MM.1S (cell line): ENCODE measurements around the gene KRT5.

Source experiments
- DNase-seq: peaks from one replicate; pipeline ENCODE4 v3.0.0-alpha.2; 2015
- H2AFZ ChIP-seq: fragments of 300-600 bp; sonication (generic); 2 replicates; pipeline ENCODE4 v1.6.0; 2016; ENCODE audit warnings: antibody characterized with exemption, low read length
- H3F3A ChIP-seq: fragments of 300-600 bp; sonication (generic); 2 replicates; pipeline ENCODE4 v1.6.1; 2016; ENCODE audit warnings: mild to moderate bottlenecking, antibody characterized with exemption, low read length, moderate library complexity, mixed read lengths; ENCODE audit not compliant: insufficient read depth
- H3K27ac ChIP-seq: fragments of 300-600 bp; sonication (generic); 2 replicates; pipeline ENCODE4 v1.5.1; 2016; ENCODE audit warnings: mild to moderate bottlenecking, low read length
- H3K27me3 ChIP-seq: fragments of 300-600 bp; sonication (generic); replicated peaks from 2 replicates; pipeline ENCODE4 v1.6.0; 2016; ENCODE audit warnings: low read length; ENCODE audit not compliant: insufficient read depth
- H3K36me3 ChIP-seq: fragments of 300-600 bp; sonication (generic); replicated peaks from 2 replicates; pipeline ENCODE4 v1.6.1; 2016; ENCODE audit warnings: mild to moderate bottlenecking, low read length, mixed read lengths; ENCODE audit not compliant: insufficient read depth
- H3K4me1 ChIP-seq: fragments of 300-600 bp; sonication (generic); 2 replicates; pipeline ENCODE4 v1.6.1; 2016; ENCODE audit warnings: low read length, mixed read lengths
- H3K4me2 ChIP-seq: fragments of 300-600 bp; sonication (generic); 2 replicates; pipeline ENCODE4 v1.6.0; 2016; ENCODE audit warnings: low read depth, low read length
- H3K4me3 ChIP-seq: fragments of 300-600 bp; sonication (generic); 2 replicates; pipeline ENCODE4 v1.5.1; 2016; ENCODE audit warnings: low read length, mixed read lengths
- H3K79me2 ChIP-seq: fragments of 300-600 bp; sonication (generic); 2 replicates; pipeline ENCODE4 v1.6.1; 2016; ENCODE audit warnings: mixed run types, low read length, mixed read lengths
- H3K9ac ChIP-seq: fragments of 300-600 bp; sonication (generic); 2 replicates; pipeline ENCODE4 v1.6.1; 2016; ENCODE audit warnings: low read length, mixed read lengths
- H3K9me2 ChIP-seq: fragments of 300-600 bp; sonication (generic); replicated peaks from 2 replicates; pipeline ENCODE4 v1.6.1; 2016; ENCODE audit warnings: mild to moderate bottlenecking, low read length, mixed read lengths; ENCODE audit not compliant: insufficient read depth
- H3K9me3 ChIP-seq: fragments of 300-600 bp; sonication (generic); replicated peaks from 2 replicates; pipeline ENCODE4 v1.6.1; 2016; ENCODE audit warnings: mild to moderate bottlenecking, low read length, mixed read lengths; ENCODE audit not compliant: insufficient read depth
- H4K20me1 ChIP-seq: fragments of 300-600 bp; sonication (generic); 2 replicates; pipeline ENCODE4 v1.6.1; 2016; ENCODE audit warnings: mild to moderate bottlenecking, low read length, moderate library complexity, mixed read lengths; ENCODE audit not compliant: insufficient read depth
- CTCF ChIP-seq: fragments of 300-600 bp; sonication (generic); IDR thresholded peaks from 2 replicates; pipeline ENCODE4 v1.5.1; 2016; ENCODE audit warnings: antibody characterized with exemption, low read length, mixed read lengths
- EZH2 ChIP-seq: fragments of 300-600 bp; sonication (generic); optimal IDR thresholded peaks from 2 replicates; pipeline ENCODE3; 2017; ENCODE audit warnings: low read depth, mild to moderate bottlenecking, antibody characterized with exemption, low read length, mixed read lengths
- EZH2phosphoT487 ChIP-seq: fragments of 300-600 bp; sonication (generic); IDR thresholded peaks from 2 replicates; pipeline ENCODE4 v1.6.1; 2018; ENCODE audit warnings: antibody characterized with exemption, low read length

KRT5 gene

GRCh38 chr12:52542157-52542556 lies 22.0 kb upstream of the KRT5 start:
- no peaks in the 10 kb centered on the region for H4K20me1 ChIP-seq
- H3K27ac ChIP-seq = no peak overlapping the region
- no peak overlapping the region for H3K4me3 ChIP-seq
- H3K9ac ChIP-seq = no peak overlapping the region
- no peaks in the 10 kb centered on the region for H3F3A ChIP-seq
- H3K4me1 ChIP-seq = no peaks in the 10 kb centered on the region
- H2AFZ ChIP-seq = no peak overlapping the region
- no peaks in the 10 kb centered on the region for H3K36me3 ChIP-seq
- peaks cover 44% of the 10 kb centered on the region for H3K27me3 ChIP-seq
- H3K4me2 ChIP-seq = no peak overlapping the region
- DNase-seq = no peak
- no peaks in the 10 kb centered on the region for H3K9me2 ChIP-seq
- no peaks in the 10 kb centered on the region for H3K79me2 ChIP-seq
- H3K9me3 ChIP-seq = no peaks in the 10 kb centered on the region
- no peak for TF ChIP-seq EZH2
- TF ChIP-seq CTCF = no peak
- no peak for TF ChIP-seq EZH2phosphoT487

- Histone ChIP-seq H3K27ac (no peak overlapping the region), H3K79me2 (no peaks in the 10 kb centered on the region), H3K36me3 (no peaks in the 10 kb centered on the region), H3K9me2 (no peaks in the 10 kb centered on the region), H3K9me3 (no peaks in the 10 kb centered on the region), H3F3A (no peaks in the 10 kb centered on the region), H3K4me3 (no peak overlapping the region), H3K9ac (no peak overlapping the region), H3K27me3 (peaks cover 40% of the 10 kb centered on the region), H4K20me1 (no peaks in the 10 kb centered on the region), H3K4me2 (no peak overlapping the region), H2AFZ (no peak overlapping the region), H3K4me1 (no peaks in the 10 kb centered on the region)
- no peak for DNase-seq
- no peak for TF ChIP-seq EZH2
- TF ChIP-seq CTCF = no peak
- TF ChIP-seq EZH2phosphoT487 = no peak
Observed at GRCh38 chr12:52541709-52542108, 21.5 kb upstream of the KRT5 start.

DNA sequence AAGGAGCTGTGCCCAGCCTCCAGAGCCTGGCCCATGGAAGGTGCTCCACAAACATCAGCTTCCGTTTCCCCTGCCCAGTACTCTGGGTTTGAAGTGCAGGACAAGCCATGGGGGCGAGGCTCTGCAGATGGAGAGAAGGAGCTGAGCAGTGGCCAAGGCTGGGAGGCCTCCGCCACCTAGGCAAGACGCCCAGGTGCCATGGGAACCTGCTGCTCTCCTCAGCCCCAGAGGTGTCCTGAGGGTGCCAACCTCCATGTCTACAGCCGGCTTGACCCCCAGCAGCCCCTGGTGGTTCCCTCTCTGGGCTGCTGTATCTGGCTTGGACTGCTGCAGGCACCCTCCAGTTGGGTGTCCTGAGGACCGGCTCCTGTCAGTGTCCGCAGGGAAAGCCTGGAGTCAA lies 20.3 kb upstream of the KRT5 start:
- no peaks in the 10 kb centered on the region for H3K36me3 ChIP-seq
- H3K4me1 ChIP-seq = no peaks in the 10 kb centered on the region
- no peak overlapping the region for H2AFZ ChIP-seq
- no peaks in the 10 kb centered on the region for H3F3A ChIP-seq
- H3K9ac ChIP-seq = no peak overlapping the region
- no peak overlapping the region for H3K4me2 ChIP-seq
- no peaks in the 10 kb centered on the region for H3K9me3 ChIP-seq
- peaks cover 29% of the 10 kb centered on the region for H3K27me3 ChIP-seq
- no peaks in the 10 kb centered on the region for H3K79me2 ChIP-seq
- H3K4me3 ChIP-seq = no peak overlapping the region
- no peaks in the 10 kb centered on the region for H3K9me2 ChIP-seq
- H3K27ac ChIP-seq = no peak overlapping the region
- no peak for DNase-seq
- TF ChIP-seq EZH2 (no peak), CTCF (no peak), EZH2phosphoT487 (no peak)
- H4K20me1 ChIP-seq = no peaks in the 10 kb centered on the region
